OCI-LY1 (cell line): ENCODE results near the gene RNF166.

Source experiments
- H2AFZ ChIP-seq: fragments of 200-600 bp; sonication (generic), shearing (Covaris generic); 2 replicates; pipeline ENCODE4 v1.6.0; 2014; ENCODE audit warnings: antibody characterized with exemption, mild to moderate bottlenecking, low read length
- H3F3A ChIP-seq: fragments of 200-600 bp; sonication (generic), shearing (Covaris generic); 2 replicates; pipeline ENCODE4 v1.6.0; 2014; ENCODE audit warnings: mild to moderate bottlenecking, antibody characterized with exemption, low read length, moderate library complexity; ENCODE audit not compliant: insufficient read depth
- H3K27ac ChIP-seq: fragments of 200-600 bp; sonication (generic); 2 replicates; pipeline ENCODE4 v1.5.1; 2014; ENCODE audit warnings: low read length, mixed run types, mild to moderate bottlenecking, low read depth; ENCODE audit not compliant: poor library complexity, severe bottlenecking
- H3K27me3 ChIP-seq: fragments of 200-600 bp; sonication (generic); 2 replicates; pipeline ENCODE4 v1.6.0; 2014; ENCODE audit warnings: antibody characterized with exemption, mild to moderate bottlenecking, low read length, moderate library complexity; ENCODE audit not compliant: insufficient read depth
- H3K36me3 ChIP-seq: fragments of 200-600 bp; sonication (generic); 2 replicates; pipeline ENCODE4 v1.6.1; 2014; ENCODE audit warnings: mild to moderate bottlenecking, antibody characterized with exemption, low read length, moderate library complexity, mixed read lengths; ENCODE audit not compliant: insufficient read depth
- H3K4me1 ChIP-seq: fragments of 200-600 bp; sonication (generic); 2 replicates; pipeline ENCODE4 v1.5.1; 2014; ENCODE audit warnings: mild to moderate bottlenecking, low read length, moderate library complexity; ENCODE audit not compliant: insufficient read depth, severe bottlenecking
- H3K4me2 ChIP-seq: fragments of 200-600 bp; sonication (generic), shearing (Covaris generic); 2 replicates; pipeline ENCODE4 v1.6.1; 2014; ENCODE audit warnings: low read length
- H3K4me3 ChIP-seq: fragments of 200-600 bp; sonication (generic); 2 replicates; pipeline ENCODE4 v1.5.1; 2014; ENCODE audit warnings: low read length, low read depth, mild to moderate bottlenecking, mixed read lengths; ENCODE audit not compliant: poor library complexity, severe bottlenecking
- H3K79me2 ChIP-seq: fragments of 200-600 bp; shearing (Covaris generic); 2 replicates; pipeline ENCODE4 v1.6.1; 2016; ENCODE audit warnings: mixed run types, low read length, mixed read lengths; ENCODE audit not compliant: insufficient read depth
- H3K9ac ChIP-seq: fragments of 200-600 bp; sonication (generic), shearing (Covaris generic); 2 replicates; pipeline ENCODE4 v1.6.1; 2014; ENCODE audit warnings: mild to moderate bottlenecking, low read length, mixed read lengths
- H3K9me2 ChIP-seq: fragments of 200-600 bp; sonication (generic), shearing (Covaris generic); 2 replicates; pipeline ENCODE4 v1.6.1; 2014; ENCODE audit warnings: low read depth, mild to moderate bottlenecking, low read length, mixed read lengths
- H3K9me3 ChIP-seq: fragments of 200-600 bp; shearing (Covaris generic); 2 replicates; pipeline ENCODE4 v1.6.1; 2014; ENCODE audit warnings: low read length, mixed read lengths
- H4K20me1 ChIP-seq: fragments of 200-600 bp; sonication (generic), shearing (Covaris generic); 2 replicates; pipeline ENCODE4 v1.6.0; 2016; ENCODE audit warnings: mild to moderate bottlenecking, low read length; ENCODE audit not compliant: insufficient read depth
- EZH2 ChIP-seq: fragments of 200-600 bp; sonication (generic), shearing (Covaris generic); IDR thresholded peaks from 2 replicates; pipeline ENCODE4 v1.8.0; 2017; ENCODE audit warnings: borderline replicate concordance, mixed run types, mild to moderate bottlenecking, antibody characterized with exemption, low read length, moderate library complexity, mixed read lengths
- TF ChIP-seq, protein P1 (sequence below): fragments of 200-600 bp; sonication (generic), shearing (Covaris generic); IDR thresholded peaks from 2 replicates; pipeline ENCODE4 v1.5.1; 2017; ENCODE audit warnings: mild to moderate bottlenecking, antibody characterized with exemption, low read length, moderate library complexity, mixed read lengths

Gene RNF166

DNA sequence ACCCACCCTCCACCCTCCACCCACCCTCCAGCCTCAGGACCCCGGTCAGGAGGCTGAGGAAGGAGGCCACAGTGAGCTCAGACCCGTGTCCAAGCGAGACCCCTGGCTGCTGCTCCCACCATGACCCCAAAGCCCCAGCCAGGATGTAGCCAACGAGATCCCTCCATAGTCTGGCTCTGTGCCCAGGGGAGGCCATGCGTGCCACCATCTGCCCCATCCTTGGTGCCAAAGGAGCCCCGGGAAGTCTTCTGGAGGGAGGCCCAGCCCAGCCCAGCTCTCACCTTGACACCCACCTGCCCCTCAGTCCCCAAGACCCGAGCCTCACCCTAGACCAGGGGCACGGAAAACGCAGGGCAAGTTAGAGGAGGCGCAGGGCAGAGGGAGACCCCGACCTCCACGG lies 44.6 kb upstream of the RNF166 start:
- Histone ChIP-seq H3K4me2 (no peak overlapping the region), H3K4me1 (no peaks in the 10 kb centered on the region), H3K9me3 (no peaks in the 10 kb centered on the region), H2AFZ (no peak overlapping the region), H3F3A (no peaks in the 10 kb centered on the region), H3K27ac (no peak overlapping the region), H4K20me1 (no peaks in the 10 kb centered on the region), H3K79me2 (no peaks in the 10 kb centered on the region), H3K9me2 (no peaks in the 10 kb centered on the region), H3K9ac (no peak overlapping the region), H3K4me3 (no peak overlapping the region), H3K27me3 (peaks cover 3% of the 10 kb centered on the region; the same call in 1 of the 2 replicates), H3K36me3 (no peaks in the 10 kb centered on the region)
- TF ChIP-seq, protein P1, sequence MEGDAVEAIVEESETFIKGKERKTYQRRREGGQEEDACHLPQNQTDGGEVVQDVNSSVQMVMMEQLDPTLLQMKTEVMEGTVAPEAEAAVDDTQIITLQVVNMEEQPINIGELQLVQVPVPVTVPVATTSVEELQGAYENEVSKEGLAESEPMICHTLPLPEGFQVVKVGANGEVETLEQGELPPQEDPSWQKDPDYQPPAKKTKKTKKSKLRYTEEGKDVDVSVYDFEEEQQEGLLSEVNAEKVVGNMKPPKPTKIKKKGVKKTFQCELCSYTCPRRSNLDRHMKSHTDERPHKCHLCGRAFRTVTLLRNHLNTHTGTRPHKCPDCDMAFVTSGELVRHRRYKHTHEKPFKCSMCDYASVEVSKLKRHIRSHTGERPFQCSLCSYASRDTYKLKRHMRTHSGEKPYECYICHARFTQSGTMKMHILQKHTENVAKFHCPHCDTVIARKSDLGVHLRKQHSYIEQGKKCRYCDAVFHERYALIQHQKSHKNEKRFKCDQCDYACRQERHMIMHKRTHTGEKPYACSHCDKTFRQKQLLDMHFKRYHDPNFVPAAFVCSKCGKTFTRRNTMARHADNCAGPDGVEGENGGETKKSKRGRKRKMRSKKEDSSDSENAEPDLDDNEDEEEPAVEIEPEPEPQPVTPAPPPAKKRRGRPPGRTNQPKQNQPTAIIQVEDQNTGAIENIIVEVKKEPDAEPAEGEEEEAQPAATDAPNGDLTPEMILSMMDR, result no peak
- TF ChIP-seq EZH2, result no peak

DNA sequence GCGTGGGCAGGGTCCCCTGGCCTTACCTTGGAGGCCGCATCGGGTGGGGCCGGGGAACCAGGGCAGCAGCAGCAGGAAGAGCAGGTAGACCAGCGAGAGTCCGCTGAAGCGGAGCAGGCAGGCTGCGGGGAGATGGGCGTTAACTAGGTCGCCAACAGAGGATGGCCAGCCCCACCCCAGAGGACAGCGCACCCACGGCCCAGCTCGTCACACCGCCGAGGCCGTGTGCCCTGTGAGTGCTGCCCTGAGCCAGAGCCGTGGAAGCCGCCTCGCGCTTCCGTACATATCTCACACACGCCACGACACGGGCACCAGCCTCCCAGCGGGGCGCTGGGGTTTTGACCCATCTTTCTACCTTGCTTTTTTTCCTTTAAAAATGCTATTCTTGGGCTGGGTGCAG lies 43.1 kb upstream of the RNF166 start:
- no peak overlapping the region for H2AFZ ChIP-seq
- no peaks in the 10 kb centered on the region for H3K9me2 ChIP-seq
- H3K9ac ChIP-seq, result no peak overlapping the region
- no peaks in the 10 kb centered on the region for H3K4me1 ChIP-seq
- H3K4me3 ChIP-seq, result no peak overlapping the region
- no peaks in the 10 kb centered on the region for H3K79me2 ChIP-seq
- no peak for TF ChIP-seq EZH2
- TF ChIP-seq, protein P1, result no peak
- H3F3A ChIP-seq, result no peaks in the 10 kb centered on the region
- H3K27me3 ChIP-seq, result peaks cover 3% of the 10 kb centered on the region; the same call in 1 of the 2 replicates
- no peak overlapping the region for H3K27ac ChIP-seq
- no peaks in the 10 kb centered on the region for H4K20me1 ChIP-seq
- H3K4me2 ChIP-seq, result no peak overlapping the region
- no peaks in the 10 kb centered on the region for H3K9me3 ChIP-seq
- no peaks in the 10 kb centered on the region for H3K36me3 ChIP-seq

DNA sequence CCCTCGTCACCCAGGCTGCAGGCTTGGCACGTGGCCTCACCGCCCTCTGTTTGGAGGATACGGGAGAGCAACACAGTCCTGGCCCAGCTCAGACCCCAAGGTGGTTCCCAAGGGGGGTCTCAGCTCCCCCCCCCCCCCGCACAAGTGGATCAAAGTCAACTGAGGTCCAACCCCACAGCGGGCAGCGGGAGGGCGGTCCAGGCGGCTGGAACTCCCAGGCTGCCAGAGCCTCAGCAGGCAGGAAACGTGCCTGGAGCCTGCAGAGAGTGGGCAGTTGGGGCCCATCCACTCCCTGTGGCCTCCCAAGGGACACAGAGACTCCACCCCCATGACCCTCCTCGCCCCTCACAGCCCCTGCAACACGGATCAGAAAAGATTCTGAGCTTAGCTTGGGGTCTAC lies 42.2 kb upstream of the RNF166 start:
- H2AFZ ChIP-seq, result no peak overlapping the region
- H3K4me1 ChIP-seq, result no peaks in the 10 kb centered on the region
- no peak overlapping the region for H3K9ac ChIP-seq
- H3K9me2 ChIP-seq, result no peaks in the 10 kb centered on the region
- H3K36me3 ChIP-seq, result no peaks in the 10 kb centered on the region
- TF ChIP-seq, protein P1, result no peak
- TF ChIP-seq EZH2, result no peak
- no peak overlapping the region for H3K4me3 ChIP-seq
- no peaks in the 10 kb centered on the region for H4K20me1 ChIP-seq
- H3F3A ChIP-seq, result no peaks in the 10 kb centered on the region
- H3K27ac ChIP-seq, result no peak overlapping the region
- no peaks in the 10 kb centered on the region for H3K9me3 ChIP-seq
- no peaks in the 10 kb centered on the region for H3K79me2 ChIP-seq
- H3K27me3 ChIP-seq, result peaks cover 3% of the 10 kb centered on the region; the same call in 1 of the 2 replicates
- H3K4me2 ChIP-seq, result no peak overlapping the region
